Calu3 (cell line): ENCODE data around the gene SDK2. TPM values are rescaled to one million over a fixed set of nuclear protein-coding genes. Genes with fewer than 3 reads are reported as not detected.

Source experiments
- BruUV-seq: library from RNA; stranded (reverse); fragments of 400-500 nt; replicated peaks from 2 replicates; lab custom pipeline; 2021; lab: Mats Ljungman, UMichigan
- CTCF ChIA-PET: fragments of 300-600 bp; sonication (Branson Sonifier 250); formaldehyde crosslinking; loops from one replicate; lab custom pipeline; 2022; ENCODE audit warnings: antibody characterized with exemption; lab: Charles Lee
- DNase-seq: peaks from one replicate; pipeline ENCODE4 v3.0.0; 2022
- H3K27ac Mint-ChIP-seq: one replicate; pipeline ENCODE4 v1.8.0; 2022; ENCODE audit warnings: mixed read lengths; ENCODE audit not compliant: unreplicated experiment
- H3K27me3 Mint-ChIP-seq: one replicate; pipeline ENCODE4 v1.8.0; 2022; ENCODE audit warnings: mixed read lengths; ENCODE audit not compliant: unreplicated experiment
- H3K36me3 Mint-ChIP-seq: one replicate; pipeline ENCODE4 v1.8.0; 2022; ENCODE audit warnings: mild to moderate bottlenecking, moderate library complexity, mixed read lengths; ENCODE audit not compliant: insufficient read depth, unreplicated experiment
- H3K4me1 Mint-ChIP-seq: one replicate; pipeline ENCODE4 v1.8.0; 2022; ENCODE audit warnings: mild to moderate bottlenecking, low read depth, mixed read lengths; ENCODE audit not compliant: unreplicated experiment
- H3K4me3 Mint-ChIP-seq: one replicate; pipeline ENCODE4 v1.8.0; 2022; ENCODE audit warnings: mild to moderate bottlenecking, low read depth, moderate library complexity, mixed read lengths; ENCODE audit not compliant: unreplicated experiment
- H3K9me3 Mint-ChIP-seq: one replicate; pipeline ENCODE4 v1.8.0; 2022; ENCODE audit warnings: low read depth, mixed read lengths; ENCODE audit not compliant: unreplicated experiment
- CTCF ChIP-seq: fragments of 200-600 bp; IDR thresholded peaks from one replicate; pipeline ENCODE4 v1.8.0; 2022; ENCODE audit warnings: antibody characterized with exemption; ENCODE audit not compliant: unreplicated experiment
- intact Hi-C: fragments of 100-400 bp; cut with micrococcal nuclease; formaldehyde crosslinking; loops from one replicate; pipeline ENCODE4 v1.10.0; 2022; ENCODE audit not compliant: unreplicated experiment
- total RNA-seq: library from RNA; stranded (reverse); gene quantifications from 2 replicates; pipeline ENCODE4 v1.2.3, GENCODE V29; 2022

Gene SDK2
- total RNA-seq, 1 experiment from 2014 or later = not detected

- TF ChIP-seq CTCF = no peak
- intact Hi-C loops = no loop called here
- Mint-ChIP-seq H3K4me1 (no peaks in the 10 kb centered on the region), H3K36me3 (no peaks in the 10 kb centered on the region), H3K27ac (no peak overlapping the region), H3K9me3 (no peaks in the 10 kb centered on the region), H3K27me3 (peaks cover 76% of the 10 kb centered on the region), H3K4me3 (no peak overlapping the region)
- no peak for DNase-seq
- CTCF ChIA-PET = no interaction called here
- BruUV-seq = no TSS peak
Observed at GRCh38 chr17:73616120-73616872, 27.9 kb downstream of the SDK2 start.

- CTCF ChIA-PET = no interaction called here
- intact Hi-C loops = no loop called here
- BruUV-seq = no TSS peak
- Mint-ChIP-seq H3K4me1 (no peaks in the 10 kb centered on the region), H3K4me3 (no peak overlapping the region), H3K27me3 (peaks cover 76% of the 10 kb centered on the region), H3K27ac (no peak overlapping the region), H3K9me3 (no peaks in the 10 kb centered on the region), H3K36me3 (no peaks in the 10 kb centered on the region)
- no peak for DNase-seq
- no peak for TF ChIP-seq CTCF
Observed at GRCh38 chr17:73614256-73614655, 30.0 kb downstream of the SDK2 start.

GRCh38 chr17:73613271-73614233, 30.7 kb downstream of the SDK2 start:
- no peak for TF ChIP-seq CTCF
- Mint-ChIP-seq H3K9me3 (no peaks in the 10 kb centered on the region), H3K4me3 (no peak overlapping the region), H3K27me3 (peaks cover 76% of the 10 kb centered on the region), H3K27ac (no peak overlapping the region), H3K4me1 (no peaks in the 10 kb centered on the region), H3K36me3 (no peaks in the 10 kb centered on the region)
- CTCF ChIA-PET = interaction anchor here (0.6 kb wide), 1 partner anchor 128 kb away, joined by 6 read pairs; no protein-coding TSS in a partner anchor
- intact Hi-C loops = no loop called here
- no peak for DNase-seq
- no TSS peak for BruUV-seq

- H3K27me3 Mint-ChIP-seq = peaks cover 76% of the 10 kb centered on the region
- CTCF ChIA-PET = no interaction called here
- H3K4me1 Mint-ChIP-seq = no peaks in the 10 kb centered on the region
- no peaks in the 10 kb centered on the region for H3K36me3 Mint-ChIP-seq
- DNase-seq = no peak
- no TSS peak for BruUV-seq
- no peak overlapping the region for H3K4me3 Mint-ChIP-seq
- TF ChIP-seq CTCF = no peak
- intact Hi-C loops = no loop called here
- no peaks in the 10 kb centered on the region for H3K9me3 Mint-ChIP-seq
- H3K27ac Mint-ChIP-seq = no peak overlapping the region
Observed at GRCh38 chr17:73612031-73612472, 32.2 kb downstream of the SDK2 start.
